ENCODE measurements around the gene C7orf25.

C7orf25 gene

DNA sequence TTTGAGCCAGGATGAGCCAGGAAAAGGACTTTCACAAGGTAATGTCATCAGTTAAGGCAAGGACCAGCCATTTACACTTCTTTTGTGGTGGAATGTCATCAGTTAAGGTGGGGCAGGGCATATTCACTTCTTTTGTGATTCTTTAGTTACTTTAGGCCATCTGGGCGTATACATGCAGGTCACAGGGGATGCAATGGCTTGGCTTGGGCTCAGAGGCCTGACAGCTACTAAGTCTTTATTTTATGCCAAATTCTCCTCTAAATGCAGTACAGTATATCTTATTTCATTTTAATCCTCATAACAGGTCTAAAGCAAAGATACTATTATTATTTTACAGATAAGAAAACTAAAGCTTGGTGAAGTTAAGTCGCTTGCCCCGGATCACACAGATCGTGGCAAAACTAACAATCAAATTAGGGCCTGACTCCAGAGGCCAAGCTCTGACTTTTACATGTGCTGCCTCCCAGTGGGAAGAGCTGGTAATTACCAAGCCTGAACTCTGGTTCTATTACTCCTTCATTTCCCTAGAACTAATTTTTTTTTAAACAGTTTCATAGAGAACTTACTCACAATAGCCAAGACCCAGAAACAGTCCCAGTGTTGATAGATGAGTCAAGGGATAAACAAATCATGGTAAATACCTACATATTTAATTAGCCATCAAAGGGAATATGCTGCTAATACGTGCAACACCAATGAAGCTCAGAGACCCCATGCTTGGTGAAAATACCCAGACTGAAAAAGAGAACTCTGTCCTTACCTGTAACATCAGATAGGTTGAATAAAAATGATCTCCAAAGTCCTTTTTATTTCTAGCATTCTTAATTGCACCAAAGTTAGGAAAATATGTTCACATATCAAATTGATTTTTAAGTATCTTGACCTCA, 35.4 kb downstream of the C7orf25 start:
- peak; percentile 50 to 56 for DNase-seq

GRCh38 chr7:42869131-42870020, 42.5 kb downstream of the C7orf25 start:
- peak in 1 of 2 experiments; percentile 7 for DNase-seq

DNA sequence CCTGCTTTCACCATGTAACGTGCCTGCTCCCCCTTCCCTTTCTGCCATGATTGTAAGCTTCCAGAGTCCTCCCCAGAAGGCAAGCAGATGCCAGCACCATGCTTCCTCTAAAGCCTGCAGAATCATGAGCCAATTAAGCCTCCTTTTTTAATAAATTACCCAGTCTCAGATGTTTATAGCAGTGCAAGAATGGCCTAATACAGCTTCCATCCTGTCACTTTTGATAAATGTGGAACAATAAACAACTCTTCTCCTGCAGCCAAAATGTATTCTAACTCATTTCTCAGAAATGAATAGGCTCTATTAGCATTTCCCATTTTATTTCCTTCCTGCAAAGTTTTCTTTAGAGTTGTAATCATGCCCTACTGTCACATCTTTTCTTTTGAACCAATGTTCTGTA, 43.4 kb downstream of the C7orf25 start:
- no peak for DNase-seq
